WTC11 (cell line): Measurements from ENCODE around the gene TMEM11. TPM values are rescaled to one million over a fixed set of nuclear protein-coding genes. Genes with fewer than 3 reads are reported as not detected.

Experiments
- ATAC-seq: fragments of 200-7000 bp; cut with Tn5 transposase; 2 replicates; pipeline ENCODE4 v1.10.0; 2021; ENCODE audit warnings: mild to moderate bottlenecking, moderate library complexity
- CTCF ChIA-PET: fragments of 300-600 bp; sonication (Branson Sonifier 250); formaldehyde crosslinking; loops from one replicate; lab custom pipeline; 2021; ENCODE audit warnings: antibody characterized with exemption; lab: Charles Lee
- POLR2A ChIA-PET: fragments of 350-600 bp; sonication (Branson Sonifier 250); formaldehyde crosslinking; loops from one replicate; lab custom pipeline; 2021; ENCODE audit warnings: antibody characterized with exemption; lab: Charles Lee
- DNase-seq: peaks from one replicate; pipeline ENCODE4 v3.0.0; 2021; ENCODE audit warnings: low spot score
- H3K27ac Mint-ChIP-seq: 2 replicates; pipeline ENCODE4 v1.8.0; 2021; ENCODE audit warnings: mixed read lengths
- H3K27me3 Mint-ChIP-seq: 2 replicates; pipeline ENCODE4 v1.8.0; 2021; ENCODE audit warnings: low read depth, mild to moderate bottlenecking, moderate library complexity, mixed read lengths
- H3K36me3 Mint-ChIP-seq: 2 replicates; pipeline ENCODE4 v1.8.0; 2021; ENCODE audit warnings: mixed read lengths
- H3K4me1 Mint-ChIP-seq: 2 replicates; pipeline ENCODE4 v1.8.0; 2022; ENCODE audit warnings: mixed read lengths
- H3K4me3 Mint-ChIP-seq: 2 replicates; pipeline ENCODE4 v1.8.0; 2021; ENCODE audit warnings: mild to moderate bottlenecking, moderate library complexity, mixed read lengths
- H3K9me3 Mint-ChIP-seq: 2 replicates; pipeline ENCODE4 v1.8.0; 2021; ENCODE audit warnings: mixed read lengths
- AFF4 ChIP-seq: sonication (generic); formaldehyde crosslinking; IDR thresholded peaks from 2 replicates; pipeline ENCODE4 v1.8.1; 2023; ENCODE audit warnings: mild to moderate bottlenecking, missing genetic modification reagents, borderline replicate concordance
- ATF3 ChIP-seq: sonication (generic); formaldehyde crosslinking; conservative IDR thresholded peaks from 2 replicates; pipeline ENCODE4 v1.8.1; 2022; ENCODE audit warnings: mild to moderate bottlenecking, missing genetic modification reagents
- CDX4 ChIP-seq: fragments of 250-450 bp; sonication (Bioruptor Pico); IDR thresholded peaks from 2 replicates; pipeline ENCODE4 v1.9.0; 2021; ENCODE audit warnings: moderate library complexity, mild to moderate bottlenecking, inconsistent platforms, borderline replicate concordance
- CREM ChIP-seq: sonication (generic); formaldehyde crosslinking; IDR thresholded peaks from 2 replicates; pipeline ENCODE4 v1.8.1; 2022; ENCODE audit warnings: mild to moderate bottlenecking, missing genetic modification reagents, moderate library complexity
- ERG ChIP-seq: fragments of 250-450 bp; sonication (Bioruptor Pico); IDR thresholded peaks from 2 replicates; pipeline ENCODE4 v1.8.0; 2021; ENCODE audit warnings: mild to moderate bottlenecking
- FOXJ3 ChIP-seq: sonication (generic); formaldehyde crosslinking; IDR thresholded peaks from 2 replicates; pipeline ENCODE4 v1.9.0; 2021; ENCODE audit warnings: missing genetic modification reagents, mild to moderate bottlenecking, borderline replicate concordance
- GRHL2 ChIP-seq: fragments of 250-450 bp; sonication (Bioruptor Pico); IDR thresholded peaks from 2 replicates; pipeline ENCODE4 v1.8.0; 2022; ENCODE audit warnings: mild to moderate bottlenecking, moderate library complexity; ENCODE audit not compliant: insufficient replicate concordance, severe bottlenecking
- MAX ChIP-seq: sonication (generic); formaldehyde crosslinking; IDR thresholded peaks from 2 replicates; pipeline ENCODE4 v1.8.0; 2022; ENCODE audit warnings: mild to moderate bottlenecking, missing genetic modification reagents
- NFATC4 ChIP-seq: fragments of 250-450 bp; sonication (Bioruptor Pico); IDR thresholded peaks from 2 replicates; pipeline ENCODE4 v1.9.0; 2021; ENCODE audit warnings: mild to moderate bottlenecking
- NR2C2 ChIP-seq: sonication (generic); formaldehyde crosslinking; IDR thresholded peaks from 2 replicates; pipeline ENCODE4 v1.8.0; 2022; ENCODE audit warnings: mild to moderate bottlenecking, missing genetic modification reagents
- PRDM15 ChIP-seq: sonication (generic); formaldehyde crosslinking; IDR thresholded peaks from 2 replicates; pipeline ENCODE4 v1.8.0; 2022; ENCODE audit warnings: missing genetic modification reagents
- RELA ChIP-seq: sonication (generic); formaldehyde crosslinking; IDR thresholded peaks from 2 replicates; pipeline ENCODE4 v1.8.1; 2022; ENCODE audit warnings: missing genetic modification reagents, mild to moderate bottlenecking, borderline replicate concordance
- SP1 ChIP-seq: sonication (generic); formaldehyde crosslinking; conservative IDR thresholded peaks from 2 replicates; pipeline ENCODE4 v1.8.1; 2022; ENCODE audit warnings: missing genetic modification reagents
- TEAD1 ChIP-seq: sonication (generic); formaldehyde crosslinking; IDR thresholded peaks from 2 replicates; pipeline ENCODE4 v1.8.0; 2022; ENCODE audit warnings: mild to moderate bottlenecking, missing genetic modification reagents
- TP53 ChIP-seq: sonication (generic); formaldehyde crosslinking; IDR thresholded peaks from 2 replicates; pipeline ENCODE4 v1.8.1; 2023; ENCODE audit warnings: mild to moderate bottlenecking, missing genetic modification reagents
- ZNF121 ChIP-seq: sonication (generic); formaldehyde crosslinking; IDR thresholded peaks from 2 replicates; pipeline ENCODE4 v1.8.0; 2023; ENCODE audit warnings: missing genetic modification reagents
- ZNF138 ChIP-seq: sonication (generic); formaldehyde crosslinking; conservative IDR thresholded peaks from 2 replicates; pipeline ENCODE4 v1.8.1; 2022; ENCODE audit warnings: mild to moderate bottlenecking, moderate library complexity, missing genetic modification reagents
- ZNF263 ChIP-seq: sonication (generic); formaldehyde crosslinking; IDR thresholded peaks from 2 replicates; pipeline ENCODE4 v1.8.1; 2022; ENCODE audit warnings: low read depth, mild to moderate bottlenecking, moderate library complexity, missing genetic modification reagents
- ZNF425 ChIP-seq: fragments of 250-450 bp; sonication (Bioruptor Pico); conservative IDR thresholded peaks from 2 replicates; pipeline ENCODE4 v1.9.0; 2021; ENCODE audit warnings: mild to moderate bottlenecking
- ZNF671 ChIP-seq: fragments of 250-450 bp; sonication (Bioruptor Pico); IDR thresholded peaks from 2 replicates; pipeline ENCODE4 v1.8.0; 2021; ENCODE audit warnings: mild to moderate bottlenecking
- ZSCAN18 ChIP-seq: fragments of 250-450 bp; sonication (Bioruptor Pico); IDR thresholded peaks from 2 replicates; pipeline ENCODE4 v2.1.2; 2022; ENCODE audit warnings: mild to moderate bottlenecking, moderate library complexity
- total RNA-seq: library from RNA; stranded (reverse); gene quantifications from 3 replicates; pipeline ENCODE4 v1.2.3, GENCODE V29; 2021

Gene TMEM11
- total RNA-seq, 1 experiment from 2014 or later = 37.0 TPM

- Mint-ChIP-seq H3K4me1 (peaks cover 22% of the 10 kb centered on the region), H3K9me3 (no peaks in the 10 kb centered on the region), H3K27me3 (no peaks in the 10 kb centered on the region), H3K27ac (no peak overlapping the region), H3K4me3 (no peak overlapping the region), H3K36me3 (peaks cover 10% of the 10 kb centered on the region)
- ATAC-seq (no peak), DNase-seq (no peak)
- TF ChIP-seq CREM (CRISPR knock-in tag) (no peak), ZNF425 (CRISPR knock-in tag) (no peak), TP53 (CRISPR knock-in tag) (no peak), GRHL2 (CRISPR knock-in tag) (no peak), AFF4 (CRISPR knock-in tag) (no peak), MAX (no peak), ERG (CRISPR knock-in tag) (no peak), TEAD1 (CRISPR knock-in tag) (no peak), FOXJ3 (CRISPR knock-in tag) (no peak), RELA (CRISPR knock-in tag) (no peak), ZNF263 (CRISPR knock-in tag) (no peak), CDX4 (CRISPR knock-in tag) (no peak), NR2C2 (CRISPR knock-in tag) (no peak)
- CTCF ChIA-PET = no interaction called here
- POLR2A ChIA-PET = no interaction called here
Measured at GRCh38 chr17:21191698-21192097, 22.3 kb downstream of the TMEM11 start.

GRCh38 chr17:21190078-21190477, 23.9 kb downstream of the TMEM11 start:
- Mint-ChIP-seq H3K27ac (no peak overlapping the region), H3K27me3 (no peaks in the 10 kb centered on the region), H3K36me3 (peaks cover 8% of the 10 kb centered on the region), H3K4me1 (peaks cover 26% of the 10 kb centered on the region), H3K4me3 (no peak overlapping the region), H3K9me3 (no peaks in the 10 kb centered on the region)
- ChIA-PET CTCF (interaction anchor here (0.9 to 1.0 kb wide), 2 partner anchors 10 to 50 kb away, joined by 3 to 4 read pairs; no protein-coding TSS in a partner anchor), POLR2A (no interaction called here)
- no peak for ATAC-seq
- DNase-seq = no peak
- TF ChIP-seq NFATC4 (CRISPR knock-in tag) (no peak), ZSCAN18 (no peak), ZNF671 (CRISPR knock-in tag) (no peak), ZNF121 (CRISPR knock-in tag) (no peak), PRDM15 (CRISPR knock-in tag) (no peak), ZNF138 (no peak), SP1 (CRISPR knock-in tag) (no peak), ATF3 (no peak)
